Keratinocyte (primary cell): ENCODE measurements around the gene PERCC1. TPM values are rescaled to one million over a fixed set of nuclear protein-coding genes. Genes with fewer than 3 reads are reported as not detected.

ENCODE experiments used
- DNase-seq: peaks from one replicate; pipeline ENCODE4 v3.0.0-alpha.2; 2011; ENCODE audit warnings: low read depth, missing footprints, low spot score
- FAIRE-seq: peaks from 2 replicates; lab custom pipeline; 2011; peaks lifted over from hg19 to GRCh38; lab: Jason Lieb, UNC
- H2AFZ ChIP-seq: 2 replicates; pipeline ENCODE4 v1.6.0; 2012; ENCODE audit warnings: low read length, control low read depth, inconsistent platforms; ENCODE audit not compliant: control insufficient read depth
- H3K27ac ChIP-seq: 2 replicates; pipeline ENCODE4 v1.5.1; 2011; ENCODE audit warnings: low read length; ENCODE audit not compliant: control insufficient read depth, insufficient read depth
- H3K27me3 ChIP-seq: 3 replicates; pipeline ENCODE4 v1.6.0; 2011; ENCODE audit warnings: low read length; ENCODE audit not compliant: control insufficient read depth, insufficient read depth; ENCODE audit errors: extremely low read depth
- H3K36me3 ChIP-seq, 2 experiments: 2 replicates in 1 of 2; 3 replicates in 1 of 2; pipeline ENCODE4 v1.5.1; 2011; ENCODE audit warnings: low read length in 2 of 2, mild to moderate bottlenecking in 1 of 2; ENCODE audit not compliant: control insufficient read depth in 2 of 2, insufficient read depth in 2 of 2; ENCODE audit errors: extremely low read depth in 1 of 2
- H3K4me1 ChIP-seq: 3 replicates; pipeline ENCODE4 v1.5.1; 2011; ENCODE audit warnings: low read length; ENCODE audit not compliant: control insufficient read depth, insufficient read depth; ENCODE audit errors: extremely low read depth
- H3K4me2 ChIP-seq: 3 replicates; pipeline ENCODE4 v1.6.0; 2011; ENCODE audit warnings: low read depth, low read length; ENCODE audit not compliant: control insufficient read depth, insufficient read depth; ENCODE audit errors: extremely low read depth
- H3K4me3 ChIP-seq, 3 experiments: fragments of 200-600 bp in 1 of 3; sonication (generic) in 1 of 3; 2 replicates in 2 of 3; 3 replicates in 1 of 3; pipeline ENCODE4 v1.5.1; 2011 to 2016; ENCODE audit warnings: low read length in 3 of 3, mild to moderate bottlenecking in 3 of 3, control low read depth in 2 of 3, inconsistent platforms in 1 of 3, low read depth in 1 of 3, mixed read lengths in 1 of 3, mixed run types in 1 of 3, moderate library complexity in 1 of 3; ENCODE audit not compliant: control insufficient read depth in 2 of 3, insufficient read depth in 2 of 3; ENCODE audit errors: extremely low read depth in 1 of 3
- H3K79me2 ChIP-seq: 2 replicates; pipeline ENCODE4 v1.6.0; 2012; ENCODE audit warnings: low read length; ENCODE audit not compliant: control insufficient read depth, insufficient read depth
- H3K9ac ChIP-seq: 3 replicates; pipeline ENCODE4 v1.6.0; 2011; ENCODE audit warnings: low read length; ENCODE audit not compliant: control insufficient read depth, insufficient read depth; ENCODE audit errors: extremely low read depth
- H3K9me1 ChIP-seq: 3 replicates; pipeline ENCODE4 v1.6.0; 2011; ENCODE audit warnings: low read length; ENCODE audit not compliant: control insufficient read depth, insufficient read depth; ENCODE audit errors: extremely low read depth
- H3K9me3 ChIP-seq: 2 replicates; pipeline ENCODE4 v1.5.1; 2012; ENCODE audit warnings: low read depth, low read length; ENCODE audit not compliant: control insufficient read depth
- H4K20me1 ChIP-seq: 3 replicates; pipeline ENCODE4 v1.6.0; 2011; ENCODE audit warnings: low read length; ENCODE audit not compliant: control insufficient read depth, insufficient read depth; ENCODE audit errors: extremely low read depth
- EZH2 ChIP-seq: IDR thresholded peaks from one replicate; pipeline ENCODE4 v1.6.1; 2012; ENCODE audit warnings: inconsistent platforms, mild to moderate bottlenecking, low read length, moderate library complexity
- dilution Hi-C: fragments of 300-500 bp; cut with MboI; formaldehyde crosslinking; loops from one replicate; pipeline ENCODE4 v1.7.0; 2020; ENCODE audit warnings: low sequenced_read_pairs; ENCODE audit not compliant: extremely low pct_ligation_motif_present
- polyA plus RNA-seq, 5 experiments: library from polyadenylated mRNA; depleted of rRNA in 3 of 5; stranded (reverse) in 3 of 5; stranded (forward) in 1 of 5; unstranded in 1 of 5; fragments of >200 nt; gene quantifications; 1 replicate in 1 of 5; 2 replicates in 3 of 5; 3 replicates in 1 of 5; pipeline versions ENCODE4 v1.2.1 to v1.2.3, GENCODE V29; 2011 to 2012; ENCODE audit warnings: missing spikeins in 2 of 5, low read depth in 1 of 5, low replicate concordance in 1 of 5
- TF ChIP-seq, protein P1 (sequence below), 3 experiments: IDR thresholded peaks in 1 of 3; conservative IDR thresholded peaks in 1 of 3; optimal IDR thresholded peaks in 1 of 3; 2 replicates in 2 of 3; 3 replicates in 1 of 3; pipeline versions ENCODE3 to v1.5.1; 2011; ENCODE audit warnings: low read length in 3 of 3, mild to moderate bottlenecking in 3 of 3, moderate library complexity in 2 of 3, control low read depth in 1 of 3, inconsistent platforms in 1 of 3; ENCODE audit not compliant: insufficient read depth in 2 of 3; ENCODE audit errors: extremely low read depth in 1 of 3

PERCC1 gene
- polyA plus RNA-seq, 1 donor (not counting 4 experiments of a cell fraction or from before 2014, with no cell fraction given): not detected

DNA sequence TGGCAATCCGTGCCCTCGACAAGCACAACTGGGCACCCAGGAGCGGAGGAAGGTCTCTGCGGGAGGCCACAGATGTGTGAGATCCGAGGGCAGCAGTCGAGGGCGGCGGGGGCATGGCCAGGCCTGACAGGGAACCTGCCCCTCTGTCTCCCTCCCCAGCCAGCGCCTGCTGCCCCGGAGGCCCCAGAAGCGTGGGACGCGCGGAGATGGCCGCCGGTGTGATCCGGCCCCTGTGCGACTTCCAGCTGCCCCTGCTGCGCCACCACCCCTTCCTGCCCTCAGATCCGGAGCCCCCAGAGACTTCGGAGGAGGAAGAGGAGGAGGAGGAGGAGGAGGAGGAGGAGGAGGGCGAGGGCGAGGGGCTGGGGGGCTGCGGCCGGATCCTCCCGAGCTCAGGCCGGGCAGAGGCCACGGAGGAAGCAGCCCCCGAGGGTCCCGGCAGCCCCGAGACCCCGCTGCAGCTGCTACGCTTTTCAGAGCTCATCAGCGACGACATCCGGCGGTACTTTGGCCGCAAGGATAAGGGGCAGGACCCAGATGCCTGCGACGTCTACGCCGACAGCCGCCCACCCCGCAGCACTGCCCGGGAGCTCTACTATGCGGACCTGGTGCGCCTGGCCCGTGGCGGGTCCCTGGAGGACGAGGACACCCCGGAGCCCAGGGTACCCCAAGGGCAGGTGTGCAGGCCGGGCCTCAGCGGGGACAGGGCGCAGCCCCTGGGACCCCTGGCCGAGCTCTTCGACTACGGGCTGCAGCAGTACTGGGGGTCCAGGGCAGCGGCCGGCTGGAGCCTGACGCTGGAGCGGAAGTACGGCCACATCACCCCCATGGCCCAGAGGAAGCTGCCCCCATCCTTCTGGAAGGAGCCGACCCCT, 1.7 kb downstream of the PERCC1 start:
- Histone ChIP-seq H3K36me3 (no peaks in the 10 kb centered on the region), H3K9me3 (no peaks in the 10 kb centered on the region), H3K27me3 (no peaks in the 10 kb centered on the region), H3K9me1 (no peaks in the 10 kb centered on the region), H3K4me1 (no peaks in the 10 kb centered on the region), H4K20me1 (no peaks in the 10 kb centered on the region), H3K9ac (no peak overlapping the region), H3K4me2 (no peak overlapping the region), H3K27ac (no peak overlapping the region), H2AFZ (no peak overlapping the region), H3K79me2 (no peaks in the 10 kb centered on the region), H3K4me3 (no peak overlapping the region)
- no peak for TF ChIP-seq EZH2
- DNase-seq (no peak), FAIRE-seq (no peak)
- dilution Hi-C loops: no loop called here

DNA sequence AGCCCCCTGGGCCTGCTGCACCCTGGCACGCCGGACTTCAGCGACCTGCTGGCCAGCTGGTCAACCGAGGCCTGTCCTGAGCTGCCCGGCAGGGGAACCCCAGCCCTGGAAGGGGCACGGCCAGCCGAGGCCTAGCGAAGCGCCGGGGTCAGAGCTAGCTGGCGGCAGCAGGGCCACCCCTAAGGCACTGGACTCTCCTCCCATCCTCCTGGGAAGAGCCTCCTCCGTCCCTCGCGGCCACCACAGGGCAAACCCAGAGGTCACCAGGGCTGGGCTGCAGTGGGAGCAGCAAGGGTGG, 2.3 kb downstream of the PERCC1 start:
- Histone ChIP-seq H2AFZ (no peak overlapping the region), H3K4me3 (no peak overlapping the region), H3K27ac (no peak overlapping the region), H3K9me3 (no peaks in the 10 kb centered on the region), H3K36me3 (no peaks in the 10 kb centered on the region), H3K27me3 (no peaks in the 10 kb centered on the region), H3K79me2 (no peaks in the 10 kb centered on the region), H3K9ac (no peak overlapping the region), H3K4me2 (no peak overlapping the region), H4K20me1 (no peaks in the 10 kb centered on the region), H3K4me1 (no peaks in the 10 kb centered on the region), H3K9me1 (no peaks in the 10 kb centered on the region)
- dilution Hi-C loops: no loop called here
- FAIRE-seq: no peak
- no peak for DNase-seq
- TF ChIP-seq EZH2: no peak
- TF ChIP-seq, protein P1, sequence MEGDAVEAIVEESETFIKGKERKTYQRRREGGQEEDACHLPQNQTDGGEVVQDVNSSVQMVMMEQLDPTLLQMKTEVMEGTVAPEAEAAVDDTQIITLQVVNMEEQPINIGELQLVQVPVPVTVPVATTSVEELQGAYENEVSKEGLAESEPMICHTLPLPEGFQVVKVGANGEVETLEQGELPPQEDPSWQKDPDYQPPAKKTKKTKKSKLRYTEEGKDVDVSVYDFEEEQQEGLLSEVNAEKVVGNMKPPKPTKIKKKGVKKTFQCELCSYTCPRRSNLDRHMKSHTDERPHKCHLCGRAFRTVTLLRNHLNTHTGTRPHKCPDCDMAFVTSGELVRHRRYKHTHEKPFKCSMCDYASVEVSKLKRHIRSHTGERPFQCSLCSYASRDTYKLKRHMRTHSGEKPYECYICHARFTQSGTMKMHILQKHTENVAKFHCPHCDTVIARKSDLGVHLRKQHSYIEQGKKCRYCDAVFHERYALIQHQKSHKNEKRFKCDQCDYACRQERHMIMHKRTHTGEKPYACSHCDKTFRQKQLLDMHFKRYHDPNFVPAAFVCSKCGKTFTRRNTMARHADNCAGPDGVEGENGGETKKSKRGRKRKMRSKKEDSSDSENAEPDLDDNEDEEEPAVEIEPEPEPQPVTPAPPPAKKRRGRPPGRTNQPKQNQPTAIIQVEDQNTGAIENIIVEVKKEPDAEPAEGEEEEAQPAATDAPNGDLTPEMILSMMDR (optimal IDR thresholded peaks at IDR 0.05 in 1 of 3, IDR thresholded peaks at IDR 0.05 in 1 of 3, conservative IDR thresholded peaks at IDR 0.05 in 1 of 3; ENCODE audit: extremely low read depth in 1 of 3, insufficient read depth in 2 of 3, low read length in 3 of 3): no peak
